Aorta (tissue), 5 donors: ENCODE data around the gene CST9L. TPM values are rescaled to one million over a fixed set of nuclear protein-coding genes. Genes with fewer than 3 reads are reported as not detected.

Source experiments
- ATAC-seq: fragments of 200-7000 bp; cut with Tn5 transposase; one replicate; pipeline ENCODE4 v1.9.1; 2022; ENCODE audit warnings: moderate library complexity; ENCODE audit not compliant: low FRiP score
- DNase-seq, 2 donors: peaks; one replicate each; pipeline ENCODE4 v3.0.0-alpha.2; 2020
- H3K27ac ChIP-seq, 2 donors: one replicate each; pipeline ENCODE4 v1.5.1; 2013; ENCODE audit warnings: low read length in 2 of 2, mild to moderate bottlenecking in 2 of 2, moderate library complexity in 2 of 2, control low read depth in 1 of 2, inconsistent platforms in 1 of 2, low read depth in 1 of 2
- H3K27me3 ChIP-seq, 2 donors: one replicate each; pipeline ENCODE4 v1.6.1; 2013; ENCODE audit warnings: control low read depth in 1 of 2, low read length in 1 of 2, mild to moderate bottlenecking in 1 of 2, moderate library complexity in 1 of 2; ENCODE audit not compliant: insufficient read depth in 2 of 2, control insufficient read depth in 1 of 2
- H3K36me3 ChIP-seq, 2 donors: one replicate each; pipeline ENCODE4 v1.6.1; 2013; ENCODE audit warnings: control low read depth in 1 of 2, low read length in 1 of 2, mild to moderate bottlenecking in 1 of 2; ENCODE audit not compliant: insufficient read depth in 2 of 2, control insufficient read depth in 1 of 2
- H3K4me1 ChIP-seq, 2 donors: one replicate each; pipeline ENCODE4 v1.6.1; 2013; ENCODE audit warnings: low read length in 2 of 2, control low read depth in 1 of 2, mild to moderate bottlenecking in 1 of 2, moderate library complexity in 1 of 2; ENCODE audit not compliant: insufficient read depth in 2 of 2, control insufficient read depth in 1 of 2
- H3K4me3 ChIP-seq, 2 donors: one replicate each; pipeline ENCODE4 v1.5.1; 2013; ENCODE audit warnings: low read length in 2 of 2, control low read depth in 1 of 2, mild to moderate bottlenecking in 1 of 2
- H3K9me3 ChIP-seq: one replicate; pipeline ENCODE4 v1.6.1; 2013; ENCODE audit warnings: mild to moderate bottlenecking, low read length; ENCODE audit not compliant: control insufficient read depth
- WGBS, 2 donors: extraction: QIAGEN DNeasy Blood & Tissue Kit; methylation state at CpG; one replicate each; pipeline ENCODE4 v1.1.7; 2013; 5-methylcytosine and 5-hydroxymethylcytosine counted together
- intact Hi-C, 2 donors: fragments of 100-400 bp; cut with DNase I; formaldehyde crosslinking; loops; one replicate each; pipeline versions ENCODE4 v1.14.2 to v1.15.0; 2022
- polyA plus RNA-seq, 2 donors: library from polyadenylated mRNA; stranded (reverse); fragments of 200-250 nt; gene quantifications; one replicate each; pipeline ENCODE4 v1.2.3, GENCODE V29; 2013
- total RNA-seq, 2 donors: library from RNA; stranded (reverse); fragmentation: NEBNext Ultra II Directional; extraction: Animal tissue kit (Norgen Biotek cat#: 25700); gene quantifications; one replicate each; pipeline ENCODE4 v1.2.1, GENCODE V29; 2021
- donor health status: healthy with polysubstance abuse.
- donor health status: Bipolar disorder and iron deficiency.
- donor health status: DM: no; HTN: no; CAD: no.
- donor health status: DM: no; HTN: no; CAD: no.
- donor health status: DM: yes; HTN: yes; CAD: no.

The CST9L gene
- total and polyA plus RNA-seq, 4 donors: not detected

GRCh38 chr20:23542801-23543200, 25.5 kb downstream of the CST9L start:
- Histone ChIP-seq H3K27ac (no peak overlapping the region), H3K4me3 (no peak overlapping the region), H3K9me3 (peaks cover 5% of the 10 kb centered on the region), H3K36me3 (no peaks in the 10 kb centered on the region), H3K4me1 (no peaks in the 10 kb centered on the region), H3K27me3 (no peaks in the 10 kb centered on the region)
- DNase-seq (no peak), ATAC-seq (no peak)
- WGBS, 2 donors: 45 to 50% methylated on average over 5 of the region's 5 CpGs
- intact Hi-C loops: no loop called here

GRCh38 chr20:23541776-23542175, 26.5 kb downstream of the CST9L start:
- no peaks in the 10 kb centered on the region for H3K27me3 ChIP-seq
- no peak overlapping the region for H3K4me3 ChIP-seq
- H3K4me1 ChIP-seq: no peaks in the 10 kb centered on the region
- peaks cover 5% of the 10 kb centered on the region for H3K9me3 ChIP-seq
- no peak overlapping the region for H3K27ac ChIP-seq
- no peak for ATAC-seq
- no peak for DNase-seq
- H3K36me3 ChIP-seq: no peaks in the 10 kb centered on the region
- intact Hi-C loops: no loop called here
- 69 to 73% methylated on average over 2 of the region's 2 CpGs for WGBS, 2 donors

GRCh38 chr20:23541330-23541729, 27.0 kb downstream of the CST9L start:
- peaks cover 5% of the 10 kb centered on the region for H3K9me3 ChIP-seq
- no peaks in the 10 kb centered on the region for H3K4me1 ChIP-seq
- no peak overlapping the region for H3K27ac ChIP-seq
- ATAC-seq: no peak
- 52 to 58% methylated on average over 1 of the region's 1 CpG for WGBS, 2 donors
- no peak for DNase-seq
- intact Hi-C loops: no loop called here
- H3K4me3 ChIP-seq: no peak overlapping the region
- no peaks in the 10 kb centered on the region for H3K36me3 ChIP-seq
- no peaks in the 10 kb centered on the region for H3K27me3 ChIP-seq

- ATAC-seq: no peak
- H3K36me3 ChIP-seq: no peaks in the 10 kb centered on the region
- intact Hi-C loops: no loop called here
- 79% methylated on average over 4 of the region's 4 CpGs for WGBS, 2 donors
- H3K27me3 ChIP-seq: no peaks in the 10 kb centered on the region
- DNase-seq: no peak
- no peaks in the 10 kb centered on the region for H3K4me1 ChIP-seq
- no peak overlapping the region for H3K27ac ChIP-seq
- H3K9me3 ChIP-seq: peaks cover 5% of the 10 kb centered on the region
- no peak overlapping the region for H3K4me3 ChIP-seq
Measured at GRCh38 chr20:23540624-23541023, 27.7 kb downstream of the CST9L start.

GRCh38 chr20:23537030-23537429, 31.3 kb downstream of the CST9L start:
- ATAC-seq (no peak), DNase-seq (no peak)
- 66 to 69% methylated on average over 3 of the region's 3 CpGs for WGBS, 2 donors
- no peak overlapping the region for H3K27ac ChIP-seq
- peaks cover 5% of the 10 kb centered on the region for H3K9me3 ChIP-seq
- intact Hi-C loops: no loop called here
- no peaks in the 10 kb centered on the region for H3K36me3 ChIP-seq
- H3K4me3 ChIP-seq: no peak overlapping the region
- H3K27me3 ChIP-seq: no peaks in the 10 kb centered on the region
- H3K4me1 ChIP-seq: no peaks in the 10 kb centered on the region

- ATAC-seq: no peak
- WGBS, 2 donors: 72 to 79% methylated on average over 2 of the region's 2 CpGs
- intact Hi-C loops: no loop called here
- Histone ChIP-seq H3K4me3 (no peak overlapping the region), H3K4me1 (no peaks in the 10 kb centered on the region), H3K36me3 (no peaks in the 10 kb centered on the region), H3K27me3 (no peaks in the 10 kb centered on the region), H3K27ac (no peak overlapping the region), H3K9me3 (peaks cover 5% of the 10 kb centered on the region)
- no peak for DNase-seq
Measured at GRCh38 chr20:23536328-23536974, 31.8 kb downstream of the CST9L start.

GRCh38 chr20:23534801-23535593, 33.3 kb downstream of the CST9L start:
- intact Hi-C loops: no loop called here
- H3K4me3 ChIP-seq: no peak overlapping the region
- H3K27ac ChIP-seq: no peak overlapping the region
- WGBS, 2 donors: 80 to 83% methylated on average over 20 of the region's 20 CpGs
- H3K27me3 ChIP-seq: no peaks in the 10 kb centered on the region
- ATAC-seq: peak; percentile 52
- no peaks in the 10 kb centered on the region for H3K4me1 ChIP-seq
- H3K36me3 ChIP-seq: no peaks in the 10 kb centered on the region
- no peak for DNase-seq
- peaks cover 5% of the 10 kb centered on the region for H3K9me3 ChIP-seq

- H3K27ac ChIP-seq: no peak overlapping the region
Measured at GRCh38 chr20:23533161-23533560, 35.1 kb downstream of the CST9L start.

GRCh38 chr20:23532533-23532932, 35.8 kb downstream of the CST9L start:
- intact Hi-C loops: no loop called here
- DNase-seq (no peak), ATAC-seq (no peak)
- no peaks in the 10 kb centered on the region for H3K4me1 ChIP-seq
- H3K36me3 ChIP-seq: no peaks in the 10 kb centered on the region
- WGBS, 2 donors: 48 to 52% methylated on average over 1 of the region's 1 CpG
- no peak overlapping the region for H3K4me3 ChIP-seq
- H3K9me3 ChIP-seq: peaks cover 4% of the 10 kb centered on the region
- H3K27me3 ChIP-seq: no peaks in the 10 kb centered on the region
- no peak overlapping the region for H3K27ac ChIP-seq

More at GRCh38 chr20:23533161-23533560, 35.1 kb downstream of the CST9L start:
- Histone ChIP-seq H3K36me3 (no peaks in the 10 kb centered on the region), H3K9me3 (peaks cover 4% of the 10 kb centered on the region), H3K4me3 (no peak overlapping the region), H3K27me3 (no peaks in the 10 kb centered on the region), H3K4me1 (no peaks in the 10 kb centered on the region)
- intact Hi-C loops: no loop called here
- DNase-seq (no peak), ATAC-seq (no peak)
